DMS153 treated with DMSO at 0.1 percent for 48 hours (cell line): ENCODE results near the gene STK32C.

Experiments used
- DNase-seq: peaks from one replicate; lab custom pipeline; 2025; ENCODE audit not compliant: unreplicated experiment; lab: John Stamatoyannopoulos, UW

Gene STK32C

GRCh38 chr10:132189016-132189415, 118.7 kb downstream of the STK32C start:
- DNase-seq, result no peak

GRCh38 chr10:132188331-132188730, 119.4 kb downstream of the STK32C start:
- no peak for DNase-seq

- DNase-seq, result no peak
These were observed 120.2 kb downstream of the STK32C start for GRCh38 chr10:132187430-132188138.

- no peak for DNase-seq
These were observed 121.0 kb downstream of the STK32C start, which contains the start of gene DPYSL4 for GRCh38 chr10:132186488-132187429. TSS of gene DPYSL4 (plus strand) at chr10:132186948. CDS start at chr10:132187064, 116 bp downstream.

- no peak for DNase-seq
These were observed 121.9 kb downstream of the STK32C start for GRCh38 chr10:132185601-132186487.

- no peak for DNase-seq
These were observed 122.7 kb downstream of the STK32C start for GRCh38 chr10:132184816-132185593.

GRCh38 chr10:132183046-132183445, 124.7 kb downstream of the STK32C start:
- peak; percentile 21 for DNase-seq

GRCh38 chr10:132182591-132182990, 125.2 kb downstream of the STK32C start:
- DNase-seq, result no peak

GRCh38 chr10:132181691-132182425, 125.9 kb downstream of the STK32C start:
- DNase-seq, result no peak

- DNase-seq, result no peak
These were observed 127.0 kb downstream of the STK32C start for GRCh38 chr10:132180736-132181135.

- DNase-seq, result no peak
These were observed 128.0 kb downstream of the STK32C start for GRCh38 chr10:132179551-132180392.

- no peak for DNase-seq
These were observed 128.8 kb downstream of the STK32C start for GRCh38 chr10:132178672-132179545.

- DNase-seq, result no peak
These were observed 129.7 kb downstream of the STK32C start for GRCh38 chr10:132178046-132178445.

- no peak for DNase-seq
These were observed 130.9 kb downstream of the STK32C start for GRCh38 chr10:132176623-132177500.

- DNase-seq, result no peak
These were observed 131.7 kb downstream of the STK32C start for GRCh38 chr10:132175907-132176581.

- no peak for DNase-seq
These were observed 132.3 kb downstream of the STK32C start for GRCh38 chr10:132175408-132175807.
